ENCODE data around the gene MAP1LC3B2. TPM values are rescaled to one million over a fixed set of nuclear protein-coding genes. Genes with fewer than 3 reads are reported as not detected.
"Not testable (repeated sequence)": the region's sequence is repeated elsewhere in the genome, so short reads cannot be mapped to it uniquely, and the experiment has no call there.

Gene MAP1LC3B2
- total and polyA plus RNA-seq, 12 donors = 0.59 to 4.6 (median 2.2) TPM

GRCh38 chr12:116565963-116566362 lies 6.8 kb downstream of the MAP1LC3B2 start:
- H3K27ac ChIP-seq = no peak overlapping the region
- intact Hi-C loops (cut with DNase I) = no loop called here
- DNase-seq (no peak), ATAC-seq (no peak)
- H3K9me3 ChIP-seq = peaks cover 0 to 22% (median 0%) of the 10 kb centered on the region in 11 donors
- peaks cover 0 to 7% (median 0%) of the 10 kb centered on the region in 9 donors for H3K4me1 ChIP-seq
- H3K27me3 ChIP-seq = no peaks in the 10 kb centered on the region
- WGBS, 2 donors = 86 to 94% methylated on average over 2 of the region's 2 CpGs
- no peak overlapping the region for H3K4me3 ChIP-seq
- no peaks in the 10 kb centered on the region for H3K36me3 ChIP-seq
- no peak for TF ChIP-seq CTCF (IDR thresholded peaks at IDR 0.05)

- H3K27ac ChIP-seq = no peak overlapping the region
Measured at GRCh38 chr12:116568203-116568602, 9.0 kb downstream of the MAP1LC3B2 start.

GRCh38 chr12:116571089-116571488 lies 11.9 kb downstream of the MAP1LC3B2 start:
- Histone ChIP-seq H3K27ac (no peak overlapping the region), H3K27me3 (no peaks in the 10 kb centered on the region), H3K36me3 (no peaks in the 10 kb centered on the region), H3K9me3 (no peaks in the 10 kb centered on the region), H3K4me1 (no peaks in the 10 kb centered on the region), H3K4me3 (no peak overlapping the region)
- intact Hi-C loops (cut with DNase I) = no loop called here
- ATAC-seq (no peak), DNase-seq (no peak)
- 90 to 94% methylated on average over 2 of the region's 2 CpGs for WGBS, 2 donors
- TF ChIP-seq CTCF (IDR thresholded peaks at IDR 0.05) = no peak

More at GRCh38 chr12:116568203-116568602, 9.0 kb downstream of the MAP1LC3B2 start:
- peaks cover 0 to 17% (median 0%) of the 10 kb centered on the region in 11 donors for H3K9me3 ChIP-seq
- no peak overlapping the region for H3K4me3 ChIP-seq
- intact Hi-C loops (cut with DNase I) = no loop called here
- ATAC-seq (no peak), DNase-seq (no peak)
- TF ChIP-seq CTCF (IDR thresholded peaks at IDR 0.05) = no peak
- H3K36me3 ChIP-seq = no peaks in the 10 kb centered on the region
- H3K4me1 ChIP-seq = no peaks in the 10 kb centered on the region
- no peaks in the 10 kb centered on the region for H3K27me3 ChIP-seq
- WGBS, 2 donors = 79 to 87% methylated on average over 2 of the region's 2 CpGs

- H3K27ac ChIP-seq = no peak overlapping the region
- H3K9me3 ChIP-seq = no peaks in the 10 kb centered on the region
- TF ChIP-seq CTCF (IDR thresholded peaks at IDR 0.05) = no peak
- WGBS, 2 donors = 89 to 95% methylated on average over 4 of the region's 4 CpGs
- no peak overlapping the region for H3K4me3 ChIP-seq
- intact Hi-C loops (cut with DNase I) = no loop called here
- DNase-seq = no peak
- no peaks in the 10 kb centered on the region for H3K36me3 ChIP-seq
- no peaks in the 10 kb centered on the region for H3K4me1 ChIP-seq
- peaks cover 0 to 4% (median 0%) of the 10 kb centered on the region in 7 donors for H3K27me3 ChIP-seq
- no peak for ATAC-seq
Measured at GRCh38 chr12:116573776-116574175, 14.6 kb downstream of the MAP1LC3B2 start.

GRCh38 chr12:116575754-116576153 lies 16.6 kb downstream of the MAP1LC3B2 start:
- H3K36me3 ChIP-seq; H3K27ac ChIP-seq; ATAC-seq; DNase-seq; H3K9me3 ChIP-seq; intact Hi-C loops (cut with DNase I); H3K27me3 ChIP-seq; H3K4me1 ChIP-seq; H3K4me3 ChIP-seq: not testable (repeated sequence)
- 91 to 92% methylated on average over 24 of the region's 24 CpGs for WGBS, 2 donors
